GM23338 (cell line): ENCODE results near the gene TTC33. TPM values are rescaled to one million over a fixed set of nuclear protein-coding genes. Genes with fewer than 3 reads are reported as not detected.

ENCODE experiments used
- ATAC-seq: fragments of 200-7000 bp; cut with Tn5 transposase; 3 replicates; pipeline ENCODE4 v1.9.1; 2020
- DNase-seq: peaks from one replicate; pipeline ENCODE4 v3.0.0-alpha.2; 2015; ENCODE audit warnings: low spot score
- H2AFZ ChIP-seq: fragments of 200-600 bp; sonication (generic); 2 replicates; pipeline ENCODE4 v1.8.0; 2016; ENCODE audit warnings: antibody characterized with exemption, mild to moderate bottlenecking, moderate library complexity
- H3F3A ChIP-seq: fragments of 200-600 bp; sonication (generic); replicated peaks from 2 replicates; pipeline ENCODE4 v1.8.0; 2017; ENCODE audit warnings: antibody characterized with exemption, mixed run types, low read depth
- H3K27ac ChIP-seq: fragments of 200-600 bp; sonication (generic); 2 replicates; pipeline ENCODE4 v1.6.1; 2016; ENCODE audit warnings: low read depth
- H3K27me3 ChIP-seq: fragments of 200-600 bp; sonication (generic); 2 replicates; pipeline ENCODE4 v1.8.0; 2016; ENCODE audit warnings: mild to moderate bottlenecking, mixed run types, moderate library complexity; ENCODE audit not compliant: insufficient read depth
- H3K36me3 ChIP-seq: fragments of 200-600 bp; sonication (generic); 2 replicates; pipeline ENCODE4 v1.8.0; 2016; ENCODE audit warnings: mild to moderate bottlenecking; ENCODE audit not compliant: insufficient read depth
- H3K4me1 ChIP-seq: fragments of 200-600 bp; sonication (generic); 2 replicates; pipeline ENCODE4 v1.8.0; 2016; ENCODE audit warnings: mild to moderate bottlenecking, moderate library complexity; ENCODE audit not compliant: insufficient read depth
- H3K4me2 ChIP-seq: fragments of 200-600 bp; sonication (generic); 2 replicates; pipeline ENCODE4 v1.7.1; 2017; ENCODE audit warnings: mixed run types
- H3K4me3 ChIP-seq: fragments of 200-600 bp; sonication (generic); 2 replicates; pipeline ENCODE4 v1.6.1; 2016; ENCODE audit warnings: mixed run types
- H3K79me2 ChIP-seq: fragments of 200-600 bp; sonication (generic); replicated peaks from 2 replicates; pipeline ENCODE4 v1.8.0; 2017; ENCODE audit warnings: mild to moderate bottlenecking; ENCODE audit not compliant: insufficient read depth
- H3K9me2 ChIP-seq: fragments of 200-600 bp; sonication (generic); 2 replicates; pipeline ENCODE4 v1.8.0; 2017; ENCODE audit not compliant: insufficient read depth
- H4K20me1 ChIP-seq: fragments of 200-600 bp; sonication (generic); replicated peaks from 2 replicates; pipeline ENCODE4 v1.8.0; 2017; ENCODE audit warnings: mild to moderate bottlenecking; ENCODE audit not compliant: insufficient read depth
- H3K27ac Mint-ChIP-seq: 2 replicates; pipeline ENCODE4 v1.8.0; 2020; ENCODE audit warnings: inconsistent platforms, mild to moderate bottlenecking, moderate library complexity, mixed read lengths
- H3K27me3 Mint-ChIP-seq: 3 replicates; pipeline ENCODE4 v1.8.0; 2022; ENCODE audit warnings: low read depth, mild to moderate bottlenecking, moderate library complexity, mixed read lengths, inconsistent platforms; ENCODE audit not compliant: insufficient read depth, poor library complexity
- H3K36me3 Mint-ChIP-seq: 3 replicates; pipeline ENCODE4 v1.8.0; 2021; ENCODE audit warnings: low read depth, mild to moderate bottlenecking, inconsistent platforms, moderate library complexity, mixed read lengths
- H3K4me1 Mint-ChIP-seq: 3 replicates; pipeline ENCODE4 v1.8.0; 2020; ENCODE audit warnings: mild to moderate bottlenecking, inconsistent platforms, mixed read lengths
- H3K4me3 Mint-ChIP-seq: 3 replicates; pipeline ENCODE4 v1.8.0; 2021; ENCODE audit warnings: moderate library complexity, mild to moderate bottlenecking, inconsistent platforms, mixed read lengths
- H3K9me3 Mint-ChIP-seq: 3 replicates; pipeline ENCODE4 v1.8.0; 2020; ENCODE audit warnings: moderate library complexity, mild to moderate bottlenecking, inconsistent platforms, mixed read lengths
- CREB1 ChIP-seq: fragments of 250-450 bp; sonication (Bioruptor Pico); IDR thresholded peaks from 2 replicates; pipeline ENCODE4 v1.5.0; 2020; ENCODE audit warnings: low read depth, mild to moderate bottlenecking, moderate library complexity
- CTCF ChIP-seq, 2 experiments: fragments of 200-600 bp in 1 of 2; sonication (generic) in 1 of 2; conservative IDR thresholded peaks; 2 replicates each; pipeline versions ENCODE4 v1.5.1 to v1.6.1; 2016 to 2017; ENCODE audit warnings: antibody characterized with exemption in 2 of 2, low read depth in 2 of 2, mild to moderate bottlenecking in 2 of 2, moderate library complexity in 1 of 2
- ETS1 ChIP-seq: IDR thresholded peaks from 2 replicates; pipeline ENCODE4 v1.6.1; 2016; ENCODE audit warnings: antibody characterized with exemption
- EZH2 ChIP-seq: fragments of 200-600 bp; sonication (generic); IDR thresholded peaks from one replicate; pipeline ENCODE4 v1.8.0; 2017; ENCODE audit warnings: antibody characterized with exemption, mild to moderate bottlenecking, low read depth; ENCODE audit not compliant: unreplicated experiment
- EZH2phosphoT487 ChIP-seq: fragments of 200-600 bp; sonication (generic); IDR thresholded peaks from one replicate; pipeline ENCODE4 v1.8.1; 2018; ENCODE audit warnings: antibody characterized with exemption; ENCODE audit not compliant: unreplicated experiment
- JUNB ChIP-seq: IDR thresholded peaks from one replicate; pipeline ENCODE4 v1.6.1; 2016; ENCODE audit warnings: antibody characterized with exemption; ENCODE audit not compliant: unreplicated experiment
- NANOG ChIP-seq: IDR thresholded peaks from 2 replicates; pipeline ENCODE4 v1.6.1; 2016; ENCODE audit warnings: antibody characterized with exemption, borderline replicate concordance
- POLR2AphosphoS5 ChIP-seq: IDR thresholded peaks from 2 replicates; pipeline ENCODE4 v1.6.1; 2016; ENCODE audit warnings: antibody characterized with exemption, low read depth
- REST ChIP-seq: IDR thresholded peaks from one replicate; pipeline ENCODE4 v1.6.1; 2018; ENCODE audit warnings: antibody characterized with exemption; ENCODE audit not compliant: unreplicated experiment
- STAT1 ChIP-seq: IDR thresholded peaks from one replicate; pipeline ENCODE4 v1.6.1; 2016; ENCODE audit warnings: antibody characterized with exemption; ENCODE audit not compliant: unreplicated experiment
- ZNF114 ChIP-seq: fragments of 250-450 bp; sonication (Bioruptor Pico); IDR thresholded peaks from 2 replicates; pipeline ENCODE4 v1.5.0; 2020; ENCODE audit warnings: mild to moderate bottlenecking, moderate library complexity
- ZNF331 ChIP-seq: fragments of 250-450 bp; sonication (Bioruptor Pico); IDR thresholded peaks from 2 replicates; pipeline ENCODE4 v1.5.0; 2020; ENCODE audit warnings: low read depth, mild to moderate bottlenecking, moderate library complexity
- ZNF462 ChIP-seq: fragments of 250-450 bp; sonication (Bioruptor Pico); IDR thresholded peaks from 2 replicates; pipeline ENCODE4 v1.5.0; 2020; ENCODE audit warnings: mild to moderate bottlenecking, moderate library complexity
- polyA plus RNA-seq: library from polyadenylated mRNA; unstranded; fragments of >200 nt; fragmentation: Nextera tagmentation; extraction: Ambion mirVana; gene quantifications from 2 replicates; pipeline ENCODE4 v1.2.1, GENCODE V29; 2016
- total RNA-seq: library from RNA; depleted of rRNA; stranded (reverse); fragments of >200 nt; shearing (Covaris generic); gene quantifications from 2 replicates; pipeline ENCODE4 v1.2.3, GENCODE V29; 2014

TTC33 gene
- total and polyA plus RNA-seq, 2 experiments from 2014 or later = 4.1 to 11.5 TPM

GRCh38 chr5:40568548-40568947 is 187.2 kb downstream of the TTC33 start:
- H3K27ac ChIP-seq = no peak overlapping the region
- H3K27me3 Mint-ChIP-seq = no peaks in the 10 kb centered on the region
- H3K4me1 Mint-ChIP-seq = no peaks in the 10 kb centered on the region
- H3K9me2 ChIP-seq = no peaks in the 10 kb centered on the region
- H3K36me3 ChIP-seq = no peaks in the 10 kb centered on the region
- H3K9me3 Mint-ChIP-seq = no peaks in the 10 kb centered on the region
- DNase-seq (no peak), ATAC-seq (no peak)
- no peaks in the 10 kb centered on the region for H3K4me1 ChIP-seq
- H4K20me1 ChIP-seq = no peaks in the 10 kb centered on the region
- no peaks in the 10 kb centered on the region for H3F3A ChIP-seq
- no peaks in the 10 kb centered on the region for H3K79me2 ChIP-seq
- no peaks in the 10 kb centered on the region for H3K36me3 Mint-ChIP-seq
- no peak for TF ChIP-seq JUNB
- TF ChIP-seq NANOG = no peak
- no peak for TF ChIP-seq REST
- TF ChIP-seq EZH2 = no peak
- no peak for TF ChIP-seq ZNF114
- TF ChIP-seq CTCF (conservative IDR thresholded peaks at IDR 0.05; ENCODE audit: low read depth in 2 of 2) = no peak
- TF ChIP-seq CREB1 (CRISPR knock-in tag) = no peak
- no peak for TF ChIP-seq ZNF462 (CRISPR knock-in tag)
- TF ChIP-seq STAT1 = no peak
- no peak for TF ChIP-seq ETS1
- no peak for TF ChIP-seq ZNF331 (CRISPR knock-in tag)
- no peak for TF ChIP-seq POLR2AphosphoS5
- no peak for TF ChIP-seq EZH2phosphoT487
- H3K4me3 Mint-ChIP-seq = no peak overlapping the region
- no peak overlapping the region for H2AFZ ChIP-seq
- H3K4me2 ChIP-seq = no peak overlapping the region
- no peak overlapping the region for H3K4me3 ChIP-seq
- H3K27me3 ChIP-seq = no peaks in the 10 kb centered on the region
- H3K27ac Mint-ChIP-seq = no peak overlapping the region
